Measurements from ENCODE around the gene ECE1.

ECE1 gene

GRCh38 chr1:21333824-21334213 is 43.6 kb upstream of the ECE1 start:
- no peaks in the 10 kb centered on the region for H3K27me3 ChIP-seq (ENCODE audit: control insufficient read depth in 1 of 2, insufficient read depth in 2 of 2, low read length in 2 of 2)
- peak overlapping the region in 1 of 2 donors; percentile 39 for H3K4me3 ChIP-seq (ENCODE audit: low read depth in 1 of 2, low read length in 2 of 2)
- peaks cover 7% of the 10 kb centered on the region for H3K36me3 ChIP-seq (ENCODE audit: insufficient read depth, low read length)
- peak overlapping the region; percentile 41 for H3K27ac ChIP-seq (ENCODE audit: low read depth, low read length)
- no peaks in the 10 kb centered on the region for H3K9me3 ChIP-seq (ENCODE audit: low read length)
- H3K4me1 ChIP-seq (ENCODE audit: insufficient read depth, low read length): peaks cover 89% of the 10 kb centered on the region
- peak overlapping the region; percentile 1 for H3K9ac ChIP-seq (ENCODE audit: low read length)

GRCh38 chr1:21332554-21333311 is 42.5 kb upstream of the ECE1 start:
- Histone ChIP-seq H3K4me1 (ENCODE audit: insufficient read depth, low read length) (peaks cover 83% of the 10 kb centered on the region), H3K27me3 (ENCODE audit: control insufficient read depth in 1 of 2, insufficient read depth in 2 of 2, low read length in 2 of 2) (no peaks in the 10 kb centered on the region), H3K4me3 (ENCODE audit: low read depth in 1 of 2, low read length in 2 of 2) (no peak overlapping the region), H3K9ac (ENCODE audit: low read length) (no peak overlapping the region), H3K36me3 (ENCODE audit: insufficient read depth, low read length) (peaks cover 7% of the 10 kb centered on the region), H3K9me3 (ENCODE audit: low read length) (no peaks in the 10 kb centered on the region), H3K27ac (ENCODE audit: low read depth, low read length) (peak overlapping the region; percentile 81)

- Histone ChIP-seq H3K4me1 (ENCODE audit: insufficient read depth, low read length) (peaks cover 83% of the 10 kb centered on the region), H3K36me3 (ENCODE audit: insufficient read depth, low read length) (peaks cover 7% of the 10 kb centered on the region), H3K9me3 (ENCODE audit: low read length) (no peaks in the 10 kb centered on the region), H3K27me3 (ENCODE audit: control insufficient read depth in 1 of 2, insufficient read depth in 2 of 2, low read length in 2 of 2) (no peaks in the 10 kb centered on the region), H3K9ac (ENCODE audit: low read length) (no peak overlapping the region), H3K4me3 (ENCODE audit: low read depth in 1 of 2, low read length in 2 of 2) (no peak overlapping the region), H3K27ac (ENCODE audit: low read depth, low read length) (peak overlapping the region; percentile 64)
Observed at GRCh38 chr1:21331752-21332478, 41.7 kb upstream of the ECE1 start.

GRCh38 chr1:21330544-21330943 is 40.3 kb upstream of the ECE1 start:
- peaks cover 7% of the 10 kb centered on the region for H3K36me3 ChIP-seq (ENCODE audit: insufficient read depth, low read length)
- no peak overlapping the region for H3K9ac ChIP-seq (ENCODE audit: low read length)
- H3K4me3 ChIP-seq (ENCODE audit: low read depth in 1 of 2, low read length in 2 of 2): no peak overlapping the region
- H3K9me3 ChIP-seq (ENCODE audit: low read length): no peaks in the 10 kb centered on the region
- H3K4me1 ChIP-seq (ENCODE audit: insufficient read depth, low read length): peaks cover 84% of the 10 kb centered on the region
- peak overlapping the region; percentile 3 for H3K27ac ChIP-seq (ENCODE audit: low read depth, low read length)
- H3K27me3 ChIP-seq (ENCODE audit: control insufficient read depth in 1 of 2, insufficient read depth in 2 of 2, low read length in 2 of 2): no peaks in the 10 kb centered on the region

GRCh38 chr1:21329209-21329844 is 39.1 kb upstream of the ECE1 start:
- Histone ChIP-seq H3K36me3 (ENCODE audit: insufficient read depth, low read length) (peaks cover 7% of the 10 kb centered on the region), H3K9ac (ENCODE audit: low read length) (no peak overlapping the region), H3K4me3 (ENCODE audit: low read depth in 1 of 2, low read length in 2 of 2) (no peak overlapping the region), H3K9me3 (ENCODE audit: low read length) (no peaks in the 10 kb centered on the region), H3K4me1 (ENCODE audit: insufficient read depth, low read length) (peaks cover 84% of the 10 kb centered on the region), H3K27me3 (ENCODE audit: control insufficient read depth in 1 of 2, insufficient read depth in 2 of 2, low read length in 2 of 2) (no peaks in the 10 kb centered on the region), H3K27ac (ENCODE audit: low read depth, low read length) (no peak overlapping the region)

- Histone ChIP-seq H3K27ac (ENCODE audit: low read depth, low read length) (peak overlapping the region; percentile 72), H3K36me3 (ENCODE audit: insufficient read depth, low read length) (peaks cover 7% of the 10 kb centered on the region), H3K4me3 (ENCODE audit: low read depth in 1 of 2, low read length in 2 of 2) (no peak overlapping the region), H3K27me3 (ENCODE audit: control insufficient read depth in 1 of 2, insufficient read depth in 2 of 2, low read length in 2 of 2) (no peaks in the 10 kb centered on the region), H3K9me3 (ENCODE audit: low read length) (no peaks in the 10 kb centered on the region), H3K4me1 (ENCODE audit: insufficient read depth, low read length) (peaks cover 88% of the 10 kb centered on the region), H3K9ac (ENCODE audit: low read length) (peak overlapping the region; percentile 23)
Observed at GRCh38 chr1:21327566-21328323, 37.5 kb upstream of the ECE1 start.

GRCh38 chr1:21326861-21327344 is 36.6 kb upstream of the ECE1 start:
- H3K27me3 ChIP-seq (ENCODE audit: control insufficient read depth in 1 of 2, insufficient read depth in 2 of 2, low read length in 2 of 2): no peaks in the 10 kb centered on the region
- no peaks in the 10 kb centered on the region for H3K9me3 ChIP-seq (ENCODE audit: low read length)
- no peak overlapping the region for H3K4me3 ChIP-seq (ENCODE audit: low read depth in 1 of 2, low read length in 2 of 2)
- H3K4me1 ChIP-seq (ENCODE audit: insufficient read depth, low read length): peaks cover 92% of the 10 kb centered on the region
- H3K36me3 ChIP-seq (ENCODE audit: insufficient read depth, low read length): peaks cover 7% of the 10 kb centered on the region
- peak overlapping the region; percentile 23 for H3K9ac ChIP-seq (ENCODE audit: low read length)
- H3K27ac ChIP-seq (ENCODE audit: low read depth, low read length): peak overlapping the region; percentile 72

- Histone ChIP-seq H3K4me3 (ENCODE audit: low read depth in 1 of 2, low read length in 2 of 2) (no peak overlapping the region), H3K4me1 (ENCODE audit: insufficient read depth, low read length) (peaks cover 92% of the 10 kb centered on the region), H3K9ac (ENCODE audit: low read length) (peak overlapping the region; percentile 31), H3K27me3 (ENCODE audit: control insufficient read depth in 1 of 2, insufficient read depth in 2 of 2, low read length in 2 of 2) (no peaks in the 10 kb centered on the region), H3K36me3 (ENCODE audit: insufficient read depth, low read length) (peaks cover 5% of the 10 kb centered on the region), H3K27ac (ENCODE audit: low read depth, low read length) (peak overlapping the region; percentile 72), H3K9me3 (ENCODE audit: low read length) (no peaks in the 10 kb centered on the region)
Observed at GRCh38 chr1:21325731-21326387, 35.6 kb upstream of the ECE1 start.

- peak overlapping the region; percentile 72 for H3K27ac ChIP-seq (ENCODE audit: low read depth, low read length)
Observed at GRCh38 chr1:21325231-21325718, 35.0 kb upstream of the ECE1 start.

GRCh38 chr1:21324368-21325141 is 34.3 kb upstream of the ECE1 start:
- H3K27me3 ChIP-seq (ENCODE audit: control insufficient read depth in 1 of 2, insufficient read depth in 2 of 2, low read length in 2 of 2): no peaks in the 10 kb centered on the region
- H3K4me3 ChIP-seq (ENCODE audit: low read depth in 1 of 2, low read length in 2 of 2): no peak overlapping the region
- peak overlapping the region; percentile 72 for H3K27ac ChIP-seq (ENCODE audit: low read depth, low read length)
- H3K9me3 ChIP-seq (ENCODE audit: low read length): no peaks in the 10 kb centered on the region
- H3K9ac ChIP-seq (ENCODE audit: low read length): peak overlapping the region; percentile 34
- H3K36me3 ChIP-seq (ENCODE audit: insufficient read depth, low read length): no peaks in the 10 kb centered on the region
- H3K4me1 ChIP-seq (ENCODE audit: insufficient read depth, low read length): peaks cover 93% of the 10 kb centered on the region

More at GRCh38 chr1:21325231-21325718, 35.0 kb upstream of the ECE1 start:
- Histone ChIP-seq H3K27me3 (ENCODE audit: control insufficient read depth in 1 of 2, insufficient read depth in 2 of 2, low read length in 2 of 2) (no peaks in the 10 kb centered on the region), H3K4me1 (ENCODE audit: insufficient read depth, low read length) (peaks cover 92% of the 10 kb centered on the region), H3K4me3 (ENCODE audit: low read depth in 1 of 2, low read length in 2 of 2) (no peak overlapping the region), H3K9me3 (ENCODE audit: low read length) (no peaks in the 10 kb centered on the region), H3K9ac (ENCODE audit: low read length) (peak overlapping the region; percentile 31), H3K36me3 (ENCODE audit: insufficient read depth, low read length) (no peaks in the 10 kb centered on the region)

All from muscle layer of colon (tissue), 2 donors.